Retina (tissue), 1 donor: Measurements from ENCODE around the gene EEF2.
"Not testable (repeated sequence)": the region's sequence is repeated elsewhere in the genome, so short reads cannot be mapped to it uniquely, and the experiment has no call there.

ENCODE experiments used
- DNase-seq: peaks from one replicate; pipeline ENCODE4 v3.0.0-alpha.2; 2016

The EEF2 gene

DNA sequence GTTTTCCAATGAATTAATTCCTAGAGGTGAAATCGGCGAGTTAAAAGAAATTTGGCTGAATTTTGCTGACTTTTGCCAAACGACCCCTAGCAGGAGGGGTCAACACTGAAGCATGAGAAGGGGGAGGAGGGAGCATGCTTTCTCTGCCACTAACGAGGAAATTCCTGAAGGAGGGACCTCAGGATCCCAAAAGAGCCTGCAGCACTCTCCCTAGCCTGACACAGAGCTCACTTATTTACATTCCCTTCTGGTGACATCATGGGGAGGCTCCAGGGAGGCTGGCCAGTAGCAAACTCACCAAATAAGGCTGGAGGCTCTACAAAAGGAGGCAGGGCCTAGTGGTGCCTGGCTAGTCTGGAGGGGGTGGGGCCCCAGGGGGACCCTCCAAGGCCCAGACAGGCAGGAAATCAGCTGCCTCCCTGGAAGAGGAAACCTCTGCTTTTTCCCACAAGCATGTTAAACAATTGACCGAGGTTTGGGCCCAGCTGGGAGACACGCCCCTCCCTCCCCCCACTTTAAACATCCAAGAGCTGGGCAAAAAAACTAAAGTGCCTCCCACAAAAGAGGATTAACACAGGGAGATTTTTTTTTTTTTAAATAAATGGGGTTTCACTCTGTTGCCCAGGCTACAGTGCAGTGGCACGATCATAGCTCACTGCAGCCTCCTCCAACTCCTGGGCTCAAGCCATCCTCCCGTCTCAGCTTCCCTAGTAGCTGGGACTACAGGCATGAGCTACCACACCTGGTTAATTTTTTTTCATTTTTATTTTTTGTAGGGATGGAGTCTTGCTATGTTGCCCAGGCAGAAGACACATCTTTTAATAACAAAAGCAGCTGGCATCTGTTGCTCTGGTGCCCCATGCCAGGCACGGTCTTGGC lies 16.5 kb downstream of the EEF2 start:
- peak; percentile 66 for DNase-seq

DNA sequence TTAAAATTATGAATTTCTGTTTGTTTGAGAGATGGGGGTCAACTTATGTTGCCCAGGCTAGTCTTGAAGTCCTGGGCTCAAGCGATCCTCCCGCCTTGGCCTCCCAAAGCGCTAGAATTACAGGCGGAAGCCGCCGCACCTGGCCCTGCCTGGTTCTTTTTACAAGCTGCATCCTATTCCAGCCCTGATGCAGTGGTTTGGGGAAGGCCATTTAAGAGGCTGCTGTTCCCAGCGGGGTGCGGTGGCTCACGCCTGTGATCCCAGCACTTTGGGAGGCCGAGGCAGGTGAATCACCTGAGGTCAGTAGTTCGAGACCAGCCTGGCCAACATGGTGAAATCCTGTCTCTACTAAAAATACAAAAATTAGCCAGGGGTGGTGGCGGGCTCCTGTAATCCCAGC lies 17.3 kb downstream of the EEF2 start:
- DNase-seq, result not testable (repeated sequence)

GRCh38 chr19:3966051-3967017 lies 18.9 kb downstream of the EEF2 start:
- DNase-seq, result no peak

- DNase-seq, result no peak
Measured at GRCh38 chr19:3964256-3965194, 20.7 kb downstream of the EEF2 start.

GRCh38 chr19:3963458-3964255 lies 21.6 kb downstream of the EEF2 start:
- DNase-seq, result no peak

DNA sequence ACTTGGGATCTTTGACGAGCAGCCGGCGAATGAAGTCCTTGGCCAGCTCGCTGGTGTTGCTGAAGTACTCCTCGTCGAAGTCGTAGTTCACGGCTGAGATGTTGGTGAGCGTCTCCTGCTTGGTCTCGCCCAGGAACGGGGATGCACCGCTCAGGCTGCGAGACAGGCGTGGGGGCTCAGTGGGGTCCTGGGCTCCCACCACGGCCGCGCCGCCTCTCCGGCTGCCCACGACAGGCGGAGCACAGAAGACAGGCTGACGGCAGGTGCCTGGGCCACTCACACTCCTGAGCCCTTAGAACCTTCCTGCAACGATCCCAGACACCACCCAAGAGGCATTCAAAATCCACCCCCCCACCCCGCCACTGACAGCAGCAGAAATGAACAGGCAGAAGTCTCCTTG lies 24.3 kb downstream of the EEF2 start:
- DNase-seq, result no peak

- no peak for DNase-seq
Measured at GRCh38 chr19:3959766-3960131, 25.5 kb downstream of the EEF2 start.

DNA sequence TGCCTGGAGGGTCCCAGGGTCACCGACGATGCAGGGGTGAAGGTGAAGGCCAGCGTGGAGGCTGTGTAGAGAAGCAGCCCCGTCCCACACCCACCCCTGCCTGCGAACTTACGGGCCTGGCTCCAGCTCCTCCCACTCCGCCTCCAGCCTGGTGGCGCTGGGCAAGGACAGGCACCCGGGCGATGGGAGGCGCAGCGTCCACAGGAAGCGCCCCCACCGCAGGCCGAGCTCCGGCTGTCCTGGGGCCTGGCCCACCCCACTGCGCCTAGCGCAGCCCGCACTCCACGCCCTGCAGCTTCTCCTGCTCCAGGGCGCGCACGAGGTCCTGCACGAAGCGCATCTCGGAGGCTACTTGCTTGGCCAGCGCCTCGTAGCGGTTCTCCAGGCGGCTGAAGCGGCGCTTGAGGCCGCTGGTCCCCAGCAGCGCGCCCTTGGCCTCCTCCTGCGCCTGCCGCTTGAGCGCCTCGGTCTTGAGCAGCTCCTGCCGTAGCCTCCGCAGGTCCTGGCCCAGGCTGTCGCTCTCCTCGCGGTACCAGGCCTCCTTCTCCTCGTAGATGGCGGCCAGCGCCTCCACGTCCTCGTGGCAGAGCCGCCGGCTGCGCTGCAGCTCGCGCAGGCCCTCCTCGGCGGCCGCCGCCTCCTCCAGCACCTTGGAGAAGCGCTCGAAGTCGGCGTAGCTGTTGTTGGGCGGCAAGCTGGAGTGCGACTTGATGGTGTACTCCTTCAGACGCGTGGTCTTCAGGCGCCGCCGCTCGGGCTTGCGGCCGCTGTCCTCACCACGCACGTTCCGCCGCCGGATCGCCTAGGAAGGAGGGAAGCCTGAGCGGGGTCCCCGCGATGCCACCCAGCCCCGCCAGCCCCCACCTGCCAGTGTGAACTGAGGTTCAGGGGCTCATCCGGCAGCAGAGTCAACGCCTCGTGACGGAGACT lies 26.2 kb downstream of the EEF2 start:
- DNase-seq, result no peak

DNA sequence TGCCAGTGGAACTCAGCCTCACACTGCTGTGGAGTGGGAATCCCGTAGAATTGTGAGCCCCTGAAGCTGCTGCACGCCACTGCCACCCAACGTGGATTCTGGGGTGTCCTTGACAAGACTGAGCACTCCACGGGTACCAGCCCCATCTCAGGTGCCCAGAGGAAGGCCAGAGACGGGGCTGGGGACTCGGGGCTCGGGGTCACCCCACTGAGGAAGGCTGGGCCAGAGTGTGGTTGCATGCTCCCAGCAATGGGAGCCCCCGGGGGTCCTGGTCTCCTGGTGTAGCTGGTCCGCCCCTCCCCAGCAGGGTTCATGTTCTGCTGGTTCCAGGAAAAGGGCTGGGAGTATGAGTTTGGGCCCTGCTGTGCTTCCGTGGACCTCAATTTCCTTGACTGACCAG lies 29.6 kb downstream of the EEF2 start:
- DNase-seq, result no peak

DNA sequence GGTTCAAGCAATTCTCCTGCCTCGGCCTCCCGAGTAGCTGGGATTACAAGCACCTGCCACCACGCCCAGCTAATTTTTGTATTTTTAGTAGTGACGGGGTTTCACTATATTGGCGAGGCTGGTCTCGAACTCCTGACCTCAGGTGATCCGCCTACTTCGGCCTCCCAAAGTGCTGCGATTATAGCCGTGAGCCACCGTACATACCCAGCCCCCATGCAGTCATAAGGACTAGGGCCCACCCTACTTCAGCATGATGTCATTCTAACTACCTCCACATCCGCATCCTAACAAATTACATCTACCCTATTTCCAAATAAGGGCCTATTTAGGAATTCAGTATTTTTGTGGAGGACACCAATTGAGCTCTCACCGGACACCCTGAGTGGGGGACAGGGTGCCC lies 30.0 kb downstream of the EEF2 start:
- DNase-seq, result not testable (repeated sequence)

DNA sequence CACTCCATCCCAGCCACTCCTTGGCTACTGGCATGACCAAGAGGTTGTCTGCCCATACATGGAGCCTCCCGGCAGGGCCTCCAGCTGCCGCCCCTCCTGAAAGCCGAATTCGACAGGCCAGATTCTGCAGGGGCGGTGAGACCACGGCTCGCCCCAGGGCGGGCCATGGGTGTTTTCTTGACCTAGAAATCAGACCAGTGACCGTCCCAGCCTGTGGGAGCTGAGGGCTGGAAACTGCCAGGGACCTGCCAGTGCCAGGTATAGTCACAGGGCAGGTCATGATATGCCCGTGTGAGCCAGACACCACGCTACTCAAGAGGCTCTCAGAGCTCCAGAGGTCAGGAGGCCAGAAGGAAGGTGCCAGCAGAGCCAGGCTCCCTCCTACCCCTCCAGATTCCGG lies 31.2 kb downstream of the EEF2 start:
- no peak for DNase-seq

DNA sequence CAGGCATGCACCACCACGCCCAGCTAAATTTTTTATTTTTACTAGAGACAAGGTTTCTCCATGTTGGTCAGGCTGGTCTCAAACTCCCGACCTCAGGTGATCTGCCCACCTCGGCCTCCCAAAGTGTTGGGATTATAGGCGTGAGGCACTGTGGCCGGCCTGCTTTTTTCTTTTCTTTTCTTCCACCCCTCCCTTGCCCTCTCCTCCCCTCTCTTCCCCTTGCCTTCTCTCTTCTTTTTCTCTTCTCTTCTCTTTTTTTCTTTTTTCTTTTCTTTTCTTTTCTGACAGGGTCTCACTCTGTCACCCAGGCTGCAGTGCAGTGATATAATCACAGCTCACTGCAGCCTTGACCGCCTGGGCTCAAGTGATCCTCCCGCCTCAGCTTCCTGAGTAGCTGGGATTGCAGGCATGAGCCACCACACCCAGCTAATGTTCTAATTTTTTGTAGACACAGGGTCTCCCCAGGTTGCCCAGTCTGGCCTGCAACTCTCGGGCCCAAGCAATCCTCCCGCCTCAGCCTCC lies 32.4 kb downstream of the EEF2 start:
- DNase-seq, result not testable (repeated sequence)

DNA sequence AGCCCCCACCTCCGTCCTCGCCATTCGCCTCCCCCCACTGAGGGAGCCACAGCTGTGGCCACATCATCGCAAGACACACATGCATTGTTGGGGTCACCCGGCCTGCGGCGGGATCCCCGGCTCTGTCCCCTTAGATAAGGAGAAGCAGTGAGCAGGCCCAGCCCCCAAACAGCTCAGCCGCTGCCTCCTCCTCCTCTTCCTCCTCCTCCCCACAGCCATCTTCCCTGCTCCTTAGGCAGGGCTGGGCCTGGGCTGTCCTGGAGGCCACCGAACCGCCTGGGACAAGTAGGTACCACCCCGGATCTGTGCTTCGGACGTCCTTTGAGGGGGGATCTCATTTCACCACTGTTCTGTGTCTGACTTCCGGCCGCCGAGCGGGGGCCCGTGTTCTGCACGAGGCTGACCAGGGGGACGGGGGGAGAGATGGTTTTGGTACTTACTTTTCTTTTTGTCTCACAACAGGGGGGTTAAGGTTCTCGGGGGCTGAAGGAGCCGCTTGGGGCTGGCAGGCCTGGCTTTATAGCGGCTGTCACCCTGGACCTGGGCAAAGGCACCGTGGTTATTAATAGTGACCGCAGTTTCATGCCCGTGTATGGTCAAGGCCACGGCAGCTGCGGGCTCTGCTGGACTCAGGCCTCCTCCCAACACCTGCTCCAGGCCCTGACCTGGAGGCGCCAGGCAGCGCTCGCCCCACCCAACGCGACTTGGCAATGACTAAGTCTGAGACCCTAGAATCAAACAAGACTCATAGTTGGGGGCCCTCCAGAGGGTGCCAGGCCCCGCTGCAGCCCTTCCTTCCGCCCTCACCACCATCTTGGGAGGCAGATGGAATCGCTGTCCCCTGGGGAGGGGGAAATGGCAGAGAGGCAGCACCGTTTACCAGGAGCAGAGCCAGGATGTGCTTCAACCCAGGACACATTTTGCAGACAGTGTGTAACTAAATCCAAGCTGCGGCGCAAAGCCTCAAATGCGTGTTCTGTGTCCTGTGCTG lies 34.1 kb downstream of the EEF2 start:
- no peak for DNase-seq

DNA sequence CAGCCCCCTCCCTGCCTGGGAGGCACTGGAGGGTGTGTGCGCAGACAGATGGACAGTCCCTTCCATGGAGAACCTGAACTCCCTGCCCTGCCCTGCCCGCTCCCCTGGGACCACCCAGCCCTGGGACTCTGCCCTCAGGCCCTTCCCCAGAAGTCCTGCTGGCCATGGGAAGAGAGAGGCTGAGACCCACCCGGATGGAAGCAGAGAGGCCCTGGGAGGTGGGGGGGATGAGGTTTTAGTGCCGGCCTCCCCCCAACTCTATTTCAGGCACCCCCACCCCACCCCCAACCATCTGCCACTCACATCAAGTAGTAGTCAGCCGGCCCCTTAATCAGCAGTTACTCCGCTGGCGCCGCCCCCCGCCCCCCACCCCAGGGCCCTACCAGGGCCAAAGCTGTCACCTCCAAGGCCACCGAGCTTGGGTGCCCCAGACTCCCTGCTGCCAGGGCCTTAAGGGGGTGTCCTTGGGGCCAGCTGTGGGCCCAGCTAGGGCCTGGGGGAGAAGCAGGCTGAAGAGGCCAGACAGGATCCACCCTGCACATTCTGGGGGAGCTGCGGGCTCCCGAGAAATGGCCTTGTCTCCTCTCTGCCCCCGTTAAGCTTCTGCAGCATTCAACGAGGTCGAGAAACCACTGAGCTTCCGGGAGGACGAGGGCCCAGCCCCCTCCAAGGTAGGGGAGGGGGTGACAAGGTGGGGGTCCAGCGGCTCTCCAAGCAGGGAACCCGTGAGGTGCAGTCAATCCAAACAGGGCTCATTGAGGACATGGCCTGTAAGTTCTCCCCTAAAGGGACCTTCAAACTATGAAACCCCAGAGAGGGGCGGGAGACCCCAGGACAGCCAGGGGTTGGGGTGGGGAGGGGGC lies 35.0 kb downstream of the EEF2 start:
- no peak for DNase-seq

GRCh38 chr19:3949294-3949693 lies 36.0 kb downstream of the EEF2 start:
- DNase-seq, result no peak

DNA sequence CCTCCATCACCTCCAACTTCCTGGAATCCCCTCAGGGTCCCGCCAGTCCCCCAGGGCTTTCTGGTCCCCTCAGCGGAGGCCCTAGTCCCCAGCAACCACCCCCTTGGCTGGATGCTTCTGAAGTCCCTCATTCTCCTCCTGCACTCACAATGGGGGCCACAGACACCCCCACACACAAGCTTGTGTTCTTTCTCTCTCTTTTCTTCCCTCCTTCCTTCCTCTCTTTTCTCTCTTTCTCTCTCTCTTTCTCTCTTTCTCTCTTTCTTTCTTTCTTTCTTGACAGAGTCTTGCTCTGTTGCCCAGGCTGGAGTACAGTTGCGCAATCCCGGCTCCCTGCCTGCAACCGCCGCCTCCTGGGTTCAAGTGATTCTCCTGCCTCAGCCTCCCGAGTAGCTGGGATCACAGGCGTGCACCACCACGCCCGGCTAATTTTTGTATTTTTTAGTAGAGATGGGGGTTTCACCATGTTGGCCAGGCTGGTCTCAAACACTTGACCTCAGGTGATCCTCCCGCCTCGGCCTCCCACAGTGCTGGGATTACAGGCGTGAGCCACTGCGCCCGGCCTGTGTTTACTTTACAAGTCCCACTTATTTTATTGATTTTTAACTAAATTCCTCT lies 37.8 kb downstream of the EEF2 start:
- not testable (repeated sequence) for DNase-seq

DNA sequence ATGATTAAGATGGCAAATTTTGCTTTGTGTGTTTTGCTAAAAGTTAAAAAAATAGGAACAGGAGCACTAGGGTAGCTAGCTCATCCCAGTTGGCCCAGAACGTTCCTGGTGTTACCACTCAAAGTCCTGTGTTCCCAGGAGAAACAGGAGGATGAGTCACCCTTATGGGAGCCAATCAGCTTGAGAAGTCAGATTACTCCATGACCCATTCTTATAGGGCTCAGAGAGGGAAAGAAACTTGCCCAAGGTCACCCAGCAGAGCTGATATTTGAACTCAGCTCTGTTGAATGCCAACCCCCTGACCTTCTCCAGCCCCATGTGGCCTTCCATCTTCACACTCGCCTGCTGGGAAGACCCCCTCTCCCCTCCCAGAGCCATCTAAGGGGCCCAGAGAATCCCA lies 39.4 kb downstream of the EEF2 start:
- no peak for DNase-seq
